HG03135 (cell line): ENCODE measurements around the gene HIBADH.
"Not testable (repeated sequence)": the region's sequence is repeated elsewhere in the genome, so short reads cannot be mapped to it uniquely, and the experiment has no call there.

Source experiments
- ATAC-seq: cut with Tn5 transposase; IDR thresholded peaks from one replicate; pipeline ENCODE4 v1.9.1; 2021; ENCODE audit warnings: mild to moderate bottlenecking, moderate library complexity; ENCODE audit not compliant: unreplicated experiment

HIBADH gene

DNA sequence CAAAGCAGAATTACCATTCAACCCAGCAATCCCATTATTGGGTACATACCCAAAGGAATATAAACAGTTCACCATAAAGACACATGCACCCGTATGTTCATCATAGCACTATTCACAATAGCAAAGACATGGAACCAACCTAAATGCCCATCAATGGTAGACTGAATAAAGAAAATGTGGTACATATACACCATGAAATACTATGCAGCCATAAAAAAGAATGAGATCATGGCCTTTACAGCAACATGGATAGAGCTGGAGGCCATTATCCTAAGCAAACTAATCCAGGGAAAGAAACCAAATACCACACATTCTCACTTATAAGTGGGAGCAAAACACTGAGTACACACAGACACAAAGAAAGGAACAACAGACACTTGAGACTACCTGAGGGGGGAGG, 23.6 kb downstream of the HIBADH start:
- not testable (repeated sequence) for ATAC-seq

GRCh38 chr7:27636326-27637006, 26.2 kb downstream of the HIBADH start:
- ATAC-seq = no peak

DNA sequence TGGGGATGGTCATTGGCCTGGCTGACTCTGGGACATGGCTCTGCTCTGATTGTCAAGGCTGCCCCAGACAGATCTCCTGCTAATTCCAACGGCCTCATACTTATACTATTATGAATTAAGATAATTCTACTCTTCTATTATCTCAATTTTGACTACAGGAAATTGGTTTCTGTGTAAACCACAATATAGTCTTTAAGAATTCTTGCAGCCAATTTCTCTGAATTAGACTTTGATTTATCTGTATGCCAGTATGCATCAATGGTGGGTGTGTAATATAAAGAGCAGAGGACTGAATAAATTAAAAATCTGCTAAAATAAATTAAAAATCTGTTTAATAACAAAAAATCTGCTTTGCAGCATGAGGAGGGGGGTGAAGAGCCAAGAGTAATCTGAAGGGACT, 27.0 kb downstream of the HIBADH start:
- ATAC-seq = no peak

GRCh38 chr7:27634671-27635493, 27.8 kb downstream of the HIBADH start:
- no peak for ATAC-seq

DNA sequence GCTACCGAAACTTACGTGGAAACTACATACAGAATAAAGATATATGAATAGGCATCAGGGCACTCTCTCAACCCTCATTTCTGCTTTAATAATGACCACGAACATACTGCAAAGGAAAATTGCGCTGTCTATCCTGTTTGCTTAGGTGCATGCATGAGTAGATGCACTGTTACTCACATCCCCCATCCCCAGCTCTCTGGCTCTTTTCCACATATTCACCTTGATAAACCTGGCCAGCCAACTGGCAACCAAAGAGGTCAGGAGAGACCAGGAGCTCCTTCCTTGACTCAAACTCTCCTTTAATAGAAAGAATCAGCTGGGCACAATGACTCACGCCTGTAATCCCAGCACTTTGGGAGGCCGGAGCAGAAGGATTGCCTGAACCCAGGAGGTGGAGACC, 29.6 kb downstream of the HIBADH start:
- ATAC-seq = no peak

- no peak for ATAC-seq
These were observed 31.3 kb downstream of the HIBADH start for GRCh38 chr7:27631391-27631790.

DNA sequence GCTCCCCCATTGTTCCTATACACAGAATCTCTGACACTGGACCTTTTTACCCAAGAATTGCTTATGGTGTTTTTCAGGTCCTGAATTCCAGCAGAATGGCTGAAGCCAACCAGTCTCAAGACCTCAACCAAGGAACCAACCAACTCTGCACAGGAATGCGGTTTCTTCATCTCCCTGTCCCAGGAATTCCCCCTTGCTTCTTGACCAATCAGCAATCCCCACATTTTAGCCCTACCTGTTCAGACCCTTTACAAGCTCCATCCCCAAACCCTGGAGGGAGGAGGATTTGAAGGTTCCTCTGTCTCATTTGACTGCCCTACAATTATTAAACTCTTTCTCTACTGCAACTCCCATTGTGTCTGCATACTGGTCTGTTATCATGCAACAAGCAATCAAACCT, 35.5 kb downstream of the HIBADH start:
- ATAC-seq = no peak

DNA sequence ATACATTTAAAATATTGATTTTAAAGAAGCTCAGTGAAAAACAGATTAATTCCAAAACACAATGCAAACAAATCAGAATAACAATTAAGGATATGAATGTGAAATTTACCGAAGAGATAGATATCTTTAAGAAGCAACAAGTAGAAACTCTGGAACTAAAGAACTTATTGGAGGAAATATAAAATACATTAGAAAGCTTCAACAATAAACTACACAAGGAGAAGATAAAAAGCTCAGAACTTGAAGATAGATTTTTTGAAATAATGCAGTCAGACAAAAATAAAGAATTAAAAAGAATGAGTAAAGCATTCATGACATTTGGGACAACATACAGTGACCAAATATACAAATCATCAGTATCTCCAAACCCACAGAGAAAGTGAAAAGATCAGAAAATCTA, 43.2 kb downstream of the HIBADH start:
- ATAC-seq = no peak

GRCh38 chr7:27617651-27618381, 44.9 kb downstream of the HIBADH start:
- ATAC-seq = no peak

- ATAC-seq = no peak
These were observed 45.7 kb downstream of the HIBADH start for GRCh38 chr7:27616914-27617548.

- ATAC-seq = no peak
These were observed 46.5 kb downstream of the HIBADH start for GRCh38 chr7:27616186-27616491.

DNA sequence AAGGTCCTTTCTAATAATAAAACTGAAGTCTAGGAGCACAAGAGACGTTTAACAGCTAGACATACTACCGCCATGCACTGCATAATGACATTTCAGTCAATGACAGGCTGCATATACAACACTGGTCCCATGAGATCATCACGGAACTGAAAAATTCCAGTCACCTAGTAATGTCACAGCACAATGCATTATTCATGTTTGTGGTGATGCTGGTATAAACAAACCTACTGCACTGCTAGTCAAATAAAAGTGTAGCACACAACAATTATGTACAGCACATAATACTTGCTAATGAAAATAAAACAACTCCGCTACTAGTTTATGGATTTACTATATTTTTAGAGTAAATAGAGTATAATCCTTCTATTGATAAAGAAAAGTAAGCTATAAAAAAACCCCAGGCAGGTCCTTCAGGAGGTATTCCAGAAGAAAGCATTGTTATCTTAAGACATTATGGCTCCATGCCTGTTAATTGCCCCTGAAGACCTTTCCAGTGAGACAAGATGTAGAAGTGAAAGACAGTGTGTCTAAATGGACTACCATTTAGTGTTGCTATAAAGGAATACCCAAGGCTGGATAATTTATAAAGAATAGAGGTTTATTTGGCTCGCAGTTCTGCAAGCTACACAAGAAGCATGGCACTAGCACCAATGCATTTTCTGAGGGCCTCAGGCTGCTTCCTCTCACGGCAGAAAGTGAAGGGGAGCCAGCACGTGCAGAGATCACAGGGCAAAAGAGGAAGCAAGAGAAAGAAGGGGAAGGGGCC, 47.1 kb downstream of the HIBADH start:
- no peak for ATAC-seq

DNA sequence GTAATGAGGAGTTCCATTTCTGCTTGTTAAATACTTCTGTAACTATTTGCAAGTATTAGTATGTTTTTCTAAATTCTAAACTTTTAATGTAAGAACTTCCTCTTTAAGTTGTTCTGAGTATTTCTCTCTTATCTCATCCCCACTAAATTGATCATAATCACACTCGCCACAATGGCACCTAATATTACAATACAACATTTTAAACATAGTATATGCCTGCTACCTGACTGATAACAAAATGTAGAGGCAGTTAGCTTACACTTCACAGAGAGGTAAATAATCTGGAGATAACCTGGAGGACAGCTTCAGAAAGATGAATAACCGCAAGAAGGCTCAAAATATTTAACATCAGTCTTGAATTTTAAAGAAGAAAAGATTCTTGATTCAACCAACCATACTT, 48.6 kb downstream of the HIBADH start:
- ATAC-seq = no peak

DNA sequence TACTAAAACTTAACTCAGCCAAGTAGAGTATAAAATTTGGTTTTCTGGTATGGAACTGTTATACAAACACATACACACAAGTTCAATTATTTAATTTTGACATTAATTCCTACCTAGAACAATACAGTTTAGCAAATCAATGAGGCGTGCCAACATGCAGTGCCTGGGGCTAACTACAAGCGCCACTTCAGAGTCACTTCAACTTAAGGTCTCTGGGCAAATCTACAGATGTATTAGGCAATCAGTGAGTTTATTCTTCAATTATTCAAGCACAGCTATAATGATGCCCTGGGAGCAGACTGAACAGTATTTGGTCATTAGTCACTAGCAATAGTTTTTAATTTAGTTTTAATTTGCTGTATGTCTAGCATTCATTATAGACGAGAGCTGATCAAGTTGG, 51.6 kb downstream of the HIBADH start:
- no peak for ATAC-seq

DNA sequence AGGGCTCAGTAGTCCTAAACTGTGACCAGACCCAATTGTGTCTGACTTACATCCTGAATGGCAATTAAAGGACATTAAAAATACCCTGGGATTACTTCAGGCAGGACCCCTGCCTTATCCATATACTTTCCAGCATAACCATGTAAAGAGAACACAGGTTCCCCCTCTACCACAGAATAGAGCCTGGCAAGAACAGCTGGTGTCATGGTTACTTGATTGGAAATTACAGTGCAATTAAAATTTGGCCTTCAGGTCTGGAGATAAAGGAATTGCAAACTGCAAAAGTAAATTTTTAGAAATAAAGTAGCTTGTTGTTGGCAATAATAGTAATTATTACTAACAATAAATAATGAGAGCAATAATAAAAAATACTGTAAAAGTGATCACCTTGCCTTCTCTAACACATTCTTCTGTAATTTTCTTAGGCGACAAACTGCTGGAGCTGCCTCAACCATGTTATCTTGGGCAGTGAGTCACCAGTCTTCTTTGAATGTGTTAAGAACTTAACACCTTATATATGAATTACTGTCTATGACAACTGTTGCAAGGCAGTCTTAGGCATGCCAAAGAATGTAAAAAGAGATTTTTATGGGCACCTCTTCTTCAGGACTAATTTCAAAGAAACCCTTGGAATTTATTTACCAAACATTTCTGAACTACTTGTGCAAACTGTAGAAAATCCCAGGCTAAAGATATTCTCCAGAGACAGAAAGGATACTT, 53.7 kb downstream of the HIBADH start:
- ATAC-seq = no peak

DNA sequence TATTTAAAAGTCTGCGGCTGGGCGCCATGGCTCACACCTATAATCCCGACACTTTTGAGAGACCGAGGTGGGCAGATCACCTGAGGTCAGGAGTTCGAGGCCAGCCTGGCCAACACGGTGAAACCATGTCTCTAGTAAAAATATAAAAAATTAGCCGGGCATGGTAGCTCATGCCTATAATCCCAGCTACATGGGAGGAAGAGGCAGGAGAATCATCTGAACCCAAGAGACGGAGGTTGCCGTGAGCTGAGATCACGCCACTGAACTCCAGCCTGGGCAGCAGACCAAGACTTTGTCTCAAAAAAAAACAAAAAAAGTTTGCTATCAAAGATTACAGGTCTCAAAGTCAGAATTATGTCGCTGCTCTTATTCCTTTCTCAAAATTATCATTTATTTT, 55.5 kb downstream of the HIBADH start:
- ATAC-seq = no peak

GRCh38 chr7:27606270-27607209, 56.1 kb downstream of the HIBADH start:
- ATAC-seq = no peak

- ATAC-seq = no peak
These were observed 56.9 kb downstream of the HIBADH start for GRCh38 chr7:27605689-27606269.

DNA sequence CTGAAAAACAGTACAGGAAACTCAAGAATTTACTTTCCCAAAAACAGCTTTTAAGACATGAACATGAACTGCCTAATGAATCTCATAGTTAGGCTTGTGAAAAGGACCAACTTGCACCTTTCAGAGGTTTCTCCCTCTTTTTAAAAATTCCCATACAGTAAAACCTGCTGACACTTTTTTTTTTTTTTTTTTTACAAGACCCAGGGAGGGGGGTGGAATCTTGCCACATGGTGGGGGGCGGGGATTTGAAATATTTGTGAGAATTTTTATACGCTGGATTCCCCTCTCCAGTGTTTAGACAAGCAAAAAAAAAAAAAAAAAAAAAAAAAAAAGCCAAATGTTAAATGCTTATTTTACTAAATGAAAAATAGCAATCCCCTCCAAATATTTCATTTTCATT, 57.4 kb downstream of the HIBADH start:
- no peak for ATAC-seq
